Hepatocyte (in vitro differentiated cells): ENCODE data around the gene MRE11. TPM values are rescaled to one million over a fixed set of nuclear protein-coding genes. Genes with fewer than 3 reads are reported as not detected.
"Not testable (repeated sequence)": the region's sequence is repeated elsewhere in the genome, so short reads cannot be mapped to it uniquely, and the experiment has no call there.

ENCODE experiments used
- DNase-seq: peaks from one replicate; pipeline ENCODE4 v3.0.0-alpha.2; 2016; ENCODE audit warnings: low spot score
- H2AFZ ChIP-seq: fragments of 200-600 bp; sonication (generic); 2 replicates; pipeline ENCODE4 v1.6.0; 2016; ENCODE audit warnings: antibody characterized with exemption, mild to moderate bottlenecking
- H3K27ac ChIP-seq: fragments of 200-600 bp; sonication (generic); 2 replicates; pipeline ENCODE4 v1.5.1; 2016; ENCODE audit warnings: mild to moderate bottlenecking
- H3K27me3 ChIP-seq: fragments of 200-600 bp; sonication (generic); 2 replicates; pipeline ENCODE4 v1.6.1; 2016
- H3K36me3 ChIP-seq: fragments of 200-600 bp; sonication (generic); replicated peaks from 2 replicates; pipeline ENCODE4 v1.5.1; 2016; ENCODE audit warnings: low read depth; ENCODE audit not compliant: insufficient read depth
- H3K4me1 ChIP-seq: fragments of 200-600 bp; sonication (generic); 2 replicates; pipeline ENCODE4 v1.5.1; 2016; ENCODE audit warnings: mild to moderate bottlenecking, moderate library complexity; ENCODE audit not compliant: insufficient read depth
- H3K4me2 ChIP-seq: fragments of 200-600 bp; sonication (generic); 2 replicates; pipeline ENCODE4 v1.6.0; 2016
- H3K4me3 ChIP-seq: fragments of 200-600 bp; sonication (generic); 2 replicates; pipeline ENCODE4 v1.5.1; 2016; ENCODE audit warnings: mild to moderate bottlenecking
- H3K79me2 ChIP-seq: fragments of 200-600 bp; sonication (generic); 2 replicates; pipeline ENCODE4 v1.6.0; 2017; ENCODE audit warnings: mild to moderate bottlenecking
- H3K9me2 ChIP-seq: fragments of 200-600 bp; sonication (generic); replicated peaks from 2 replicates; pipeline ENCODE4 v1.6.0; 2017; ENCODE audit warnings: mild to moderate bottlenecking; ENCODE audit not compliant: insufficient read depth
- H3K9me3 ChIP-seq: fragments of 200-600 bp; sonication (generic); 2 replicates; pipeline ENCODE4 v1.5.1; 2016; ENCODE audit warnings: low read depth, mild to moderate bottlenecking
- H4K20me1 ChIP-seq: fragments of 200-600 bp; sonication (generic); 2 replicates; pipeline ENCODE4 v1.6.0; 2016; ENCODE audit warnings: mild to moderate bottlenecking; ENCODE audit not compliant: insufficient read depth, poor library complexity, severe bottlenecking
- CTCF ChIP-seq: fragments of 200-600 bp; sonication (generic); IDR thresholded peaks from 2 replicates; pipeline ENCODE4 v1.5.1; 2016; ENCODE audit warnings: antibody characterized with exemption, mild to moderate bottlenecking; ENCODE audit not compliant: poor library complexity
- EZH2 ChIP-seq: fragments of 200-600 bp; sonication (generic); IDR thresholded peaks from 2 replicates; pipeline ENCODE4 v1.6.1; 2016; ENCODE audit warnings: antibody characterized with exemption, mild to moderate bottlenecking, borderline replicate concordance
- EZH2phosphoT487 ChIP-seq: fragments of 200-600 bp; sonication (generic); IDR thresholded peaks from one replicate; pipeline ENCODE4 v1.6.1; 2018; ENCODE audit warnings: antibody characterized with exemption, mild to moderate bottlenecking, low read depth, moderate library complexity; ENCODE audit not compliant: unreplicated experiment, severe bottlenecking
- WGBS: methylation state at CpG from one replicate; pipeline ENCODE4 v1.1.6; 2016; ENCODE audit warnings: low lambda C conversion rate; ENCODE audit errors: missing lambda C conversion rate; 5-methylcytosine and 5-hydroxymethylcytosine counted together
- microRNA counts: library from miRNA; unstranded; fragments of <30 nt; microRNA quantifications from one replicate; lab custom pipeline; 2017
- microRNA-seq: library from miRNA; unstranded; fragments of <30 nt; microRNA quantifications from one replicate; pipeline ENCODE4, GENCODE V29; 2017
- polyA plus RNA-seq: library from polyadenylated mRNA; unstranded; fragments of >200 nt; fragmentation: Nextera tagmentation; extraction: Ambion mirVana; gene quantifications from 2 replicates; pipeline ENCODE4 v1.2.1, GENCODE V29; 2016
- small RNA-seq: library from RNA; depleted of rRNA; stranded (forward); fragments of <200 nt; gene quantifications from one replicate; pipeline ENCODE3, GENCODE V24; 2014
- total RNA-seq: library from RNA; depleted of rRNA; stranded (reverse); fragments of >200 nt; gene quantifications from 2 replicates; pipeline ENCODE4 v1.2.3, GENCODE V29; 2014

MRE11 gene
- total and polyA plus RNA-seq, 2 experiments from 2014 or later, result 9.4 to 17.6 TPM

- no peaks in the 10 kb centered on the region for H3K4me1 ChIP-seq
- no peaks in the 10 kb centered on the region for H3K79me2 ChIP-seq
- TF ChIP-seq EZH2, result no peak
- no peak for TF ChIP-seq CTCF
- no peak for TF ChIP-seq EZH2phosphoT487
- H3K4me2 ChIP-seq, result no peak overlapping the region
- no peaks in the 10 kb centered on the region for H3K9me2 ChIP-seq
- no peaks in the 10 kb centered on the region for H3K36me3 ChIP-seq
- no peaks in the 10 kb centered on the region for H3K9me3 ChIP-seq
- no peak for DNase-seq
- H2AFZ ChIP-seq, result no peak overlapping the region
- no peak overlapping the region for H3K27ac ChIP-seq
- H3K4me3 ChIP-seq, result no peak overlapping the region
- H4K20me1 ChIP-seq, result no peaks in the 10 kb centered on the region
- 85% methylated on average over 1 of the region's 1 CpG for WGBS
- no peaks in the 10 kb centered on the region for H3K27me3 ChIP-seq
Measured at GRCh38 chr11:94376841-94377240, 116.8 kb downstream of the MRE11 start.

- not testable (repeated sequence) for H3K9me3 ChIP-seq, DNase-seq, H4K20me1 ChIP-seq, H3K4me2 ChIP-seq, H3K4me3 ChIP-seq, H3K9me2 ChIP-seq, H2AFZ ChIP-seq, H3K36me3 ChIP-seq, H3K79me2 ChIP-seq, H3K4me1 ChIP-seq, H3K27ac ChIP-seq, H3K27me3 ChIP-seq
- 82% methylated on average over 6 of the region's 6 CpGs for WGBS
Measured at GRCh38 chr11:94370576-94370975, 123.1 kb downstream of the MRE11 start.

MicroRNA genes within 50 kb of the gene (microRNA counts, 767-probe panel; counts per million panel counts)
- not detected for microRNA hsa-miR-548l (lab: Ali Mortazavi, UCI)

Small RNA genes lying within 50 kb of the gene (microRNA-seq; reads per million reads assigned to microRNA genes)
- 15.7 reads per million, percentile 33 among the genes with 10 or more reads in this experiment for gene MIR548L

Small RNA genes lying within 50 kb of the gene (small RNA-seq; reads per million reads assigned to genes)
- gene MIR548L, result 0.19 reads per million

Other genes starting within 250 kb of the MRE11 start
- not detected in 2 replicates for gene IZUMO1R, start 189.3 kb downstream of the MRE11 start, total RNA-seq
- gene IZUMO1R, start 189.3 kb downstream of the MRE11 start, polyA plus RNA-seq, result not detected in 2 replicates
- gene GPR83, start 92.4 kb downstream of the MRE11 start, total RNA-seq, result 0.08 TPM in 1 of 2 replicates, not detected in the other
- 0.39 TPM in 1 of 2 replicates, not detected in the other for gene GPR83, start 92.4 kb downstream of the MRE11 start, polyA plus RNA-seq
- 20.8 and 31.2 TPM in 2 replicates for gene ANKRD49, start 140 bp upstream of the MRE11 start, total RNA-seq
- 15.7 and 17.9 TPM in 2 replicates for gene ANKRD49, start 140 bp upstream of the MRE11 start, polyA plus RNA-seq
- gene C11orf97, start 18.6 kb upstream of the MRE11 start, total RNA-seq, result not detected in 2 replicates
- gene C11orf97, start 18.6 kb upstream of the MRE11 start, polyA plus RNA-seq, result 0.39 and 0.59 TPM in 2 replicates
- 12.1 and 13.9 TPM in 2 replicates for gene FUT4, start 50.1 kb upstream of the MRE11 start, total RNA-seq
- 5.9 and 6.5 TPM in 2 replicates for gene FUT4, start 50.1 kb upstream of the MRE11 start, polyA plus RNA-seq
- gene PIWIL4, start 73.5 kb upstream of the MRE11 start, total RNA-seq, result 2.4 and 3.1 TPM in 2 replicates
- gene PIWIL4, start 73.5 kb upstream of the MRE11 start, polyA plus RNA-seq, result 2.0 and 2.1 TPM in 2 replicates